H1 (cell line): ENCODE data around the gene PLA2G4D.

Experiments
- CTCF ChIP-seq, 3 experiments: IDR thresholded peaks; 1 replicate in 2 of 3; 2 replicates in 1 of 3; pipeline versions ENCODE4 v1.5.1 to v1.6.1; 2011; ENCODE audit warnings: low read length in 3 of 3, mild to moderate bottlenecking in 3 of 3, inconsistent platforms in 2 of 3, low read depth in 1 of 3, moderate library complexity in 1 of 3; ENCODE audit not compliant: insufficient read depth in 1 of 3; ENCODE audit errors: control extremely low read depth in 1 of 3
- EP300 ChIP-seq, 2 experiments: IDR thresholded peaks; 1 replicate in 1 of 2; 2 replicates in 1 of 2; pipeline ENCODE4 v1.6.1; 2011 to 2012; ENCODE audit warnings: low read depth in 2 of 2, low read length in 2 of 2, mild to moderate bottlenecking in 2 of 2, borderline replicate concordance in 1 of 2, inconsistent platforms in 1 of 2, moderate library complexity in 1 of 2
- FOSL1 ChIP-seq: IDR thresholded peaks from 2 replicates; pipeline ENCODE4 v1.6.1; 2011; ENCODE audit warnings: mild to moderate bottlenecking, low read depth, low read length, moderate library complexity; ENCODE audit not compliant: insufficient read depth
- HDAC2 ChIP-seq, 2 experiments: fragments of 300-600 bp in 1 of 2; sonication (generic) in 1 of 2; IDR thresholded peaks; 2 replicates each; pipeline ENCODE4 v1.6.1; 2011 to 2012; ENCODE audit warnings: low read depth in 2 of 2, low read length in 2 of 2, mild to moderate bottlenecking in 2 of 2, moderate library complexity in 2 of 2, borderline replicate concordance in 1 of 2, inconsistent platforms in 1 of 2
- MAFK ChIP-seq: IDR thresholded peaks from 2 replicates; pipeline ENCODE4 v1.6.1; 2012; ENCODE audit warnings: low read depth, mild to moderate bottlenecking, improper control_type of control experiment, low read length
- RXRA ChIP-seq: IDR thresholded peaks from 2 replicates; pipeline ENCODE4 v1.6.1; 2011; ENCODE audit warnings: low read depth, mild to moderate bottlenecking, low read length, moderate library complexity; ENCODE audit not compliant: insufficient read depth

GRCh38 chr15:42062284-42062806, 32.0 kb downstream of the PLA2G4D start:
- TF ChIP-seq CTCF (IDR thresholded peaks at IDR 0.05; ENCODE audit: control extremely low read depth in 1 of 3, insufficient read depth in 1 of 3, low read depth in 1 of 3, low read length in 3 of 3) (no peak), FOSL1 (no peak), RXRA (no peak), MAFK (no peak), EP300 (IDR thresholded peaks at IDR 0.05; ENCODE audit: borderline replicate concordance in 1 of 2, low read depth in 2 of 2, low read length in 2 of 2) (no peak), HDAC2 (IDR thresholded peaks at IDR 0.05; ENCODE audit: borderline replicate concordance in 1 of 2, low read depth in 2 of 2, low read length in 2 of 2) (no peak)
